ENCODE results near the gene NKAIN2.
"Not testable (repeated sequence)": the region's sequence is repeated elsewhere in the genome, so short reads cannot be mapped to it uniquely, and the experiment has no call there.

NKAIN2 gene

DNA sequence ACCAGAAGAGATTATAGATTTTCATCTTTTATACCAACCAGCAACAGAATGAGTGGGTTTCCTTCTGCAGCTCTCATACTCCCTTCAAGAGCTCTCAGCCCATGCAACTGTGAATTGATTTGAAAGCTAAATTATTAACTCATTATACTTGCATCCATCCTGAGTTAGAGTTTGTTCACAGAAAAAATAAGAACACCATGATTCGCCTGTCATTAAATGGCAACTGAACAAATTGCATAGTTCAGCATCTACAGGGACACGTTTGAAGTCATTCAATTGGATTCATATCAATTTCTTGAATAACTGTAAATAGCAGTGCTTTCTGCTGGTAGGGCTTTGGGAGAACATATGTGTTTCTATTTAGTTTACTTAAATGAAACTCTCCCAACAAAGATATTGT lies 65.7 kb downstream of the NKAIN2 start:
- DNase-seq: no peak
- in situ Hi-C loops (cut with MboI; ENCODE audit: low pct_unique_long_range_greater_than_20kb, low sequenced_read_pairs): no loop called here

DNA sequence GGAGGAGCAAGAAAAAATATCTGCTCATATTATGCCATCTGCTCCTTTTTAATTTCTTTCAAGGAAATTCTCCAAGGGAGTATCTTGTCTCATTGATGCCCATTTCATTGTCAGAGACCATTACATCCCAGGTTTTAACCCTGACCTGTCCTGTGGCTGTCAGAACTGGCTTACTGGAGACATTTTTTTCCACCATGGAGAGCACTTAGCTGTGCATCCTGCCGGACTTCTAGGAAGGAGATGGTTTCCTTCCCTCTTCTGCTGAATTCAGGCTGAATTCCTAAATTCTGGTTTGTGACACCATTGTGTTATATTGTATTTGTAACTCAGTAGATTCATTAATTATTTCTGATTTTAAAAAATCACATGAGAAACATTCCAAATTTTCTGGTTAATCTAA lies 70.3 kb downstream of the NKAIN2 start:
- no peak for DNase-seq
- in situ Hi-C loops (cut with MboI; ENCODE audit: low pct_unique_long_range_greater_than_20kb, low sequenced_read_pairs): no loop called here

DNA sequence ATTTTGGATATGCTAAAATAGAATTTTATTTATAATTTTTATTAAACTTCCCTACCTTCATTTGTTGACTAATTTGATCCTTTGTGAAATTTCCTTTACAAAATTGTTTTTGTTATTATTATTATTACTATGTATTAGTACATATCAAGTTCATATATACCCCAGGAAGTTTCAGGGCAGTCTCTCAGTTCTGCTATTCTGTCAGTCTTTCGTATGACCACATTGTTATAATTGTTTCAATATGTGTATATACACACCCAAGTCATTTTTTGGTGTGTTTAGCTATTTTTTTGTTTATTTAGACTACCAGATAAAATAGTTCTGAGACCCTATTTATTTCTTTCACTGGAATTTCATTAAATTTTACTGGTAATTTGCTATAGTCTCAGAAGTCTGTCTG lies 72.1 kb downstream of the NKAIN2 start:
- no peak for DNase-seq
- in situ Hi-C loops (cut with MboI; ENCODE audit: low pct_unique_long_range_greater_than_20kb, low sequenced_read_pairs): no loop called here

DNA sequence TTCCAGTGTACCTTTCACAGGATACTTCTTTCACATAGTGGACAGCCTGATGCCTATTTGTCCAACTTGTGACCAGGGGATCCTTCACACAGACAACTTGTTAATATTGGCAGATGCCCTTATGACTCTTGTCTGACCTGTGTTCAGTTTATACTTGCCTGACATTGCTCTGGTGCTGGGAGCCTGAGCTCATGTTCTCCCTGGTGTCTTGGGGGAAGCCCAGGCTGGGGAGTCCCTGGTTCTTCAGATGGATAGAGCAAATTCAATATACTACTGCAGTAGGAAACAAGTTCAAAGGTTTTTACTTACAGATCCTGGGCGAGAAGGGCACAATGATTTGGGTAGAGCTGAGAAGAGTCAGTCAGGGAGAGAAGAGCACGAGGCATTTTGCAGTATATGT lies 76.1 kb downstream of the NKAIN2 start:
- in situ Hi-C loops (cut with MboI; ENCODE audit: low pct_unique_long_range_greater_than_20kb, low sequenced_read_pairs): no loop called here
- DNase-seq: no peak

DNA sequence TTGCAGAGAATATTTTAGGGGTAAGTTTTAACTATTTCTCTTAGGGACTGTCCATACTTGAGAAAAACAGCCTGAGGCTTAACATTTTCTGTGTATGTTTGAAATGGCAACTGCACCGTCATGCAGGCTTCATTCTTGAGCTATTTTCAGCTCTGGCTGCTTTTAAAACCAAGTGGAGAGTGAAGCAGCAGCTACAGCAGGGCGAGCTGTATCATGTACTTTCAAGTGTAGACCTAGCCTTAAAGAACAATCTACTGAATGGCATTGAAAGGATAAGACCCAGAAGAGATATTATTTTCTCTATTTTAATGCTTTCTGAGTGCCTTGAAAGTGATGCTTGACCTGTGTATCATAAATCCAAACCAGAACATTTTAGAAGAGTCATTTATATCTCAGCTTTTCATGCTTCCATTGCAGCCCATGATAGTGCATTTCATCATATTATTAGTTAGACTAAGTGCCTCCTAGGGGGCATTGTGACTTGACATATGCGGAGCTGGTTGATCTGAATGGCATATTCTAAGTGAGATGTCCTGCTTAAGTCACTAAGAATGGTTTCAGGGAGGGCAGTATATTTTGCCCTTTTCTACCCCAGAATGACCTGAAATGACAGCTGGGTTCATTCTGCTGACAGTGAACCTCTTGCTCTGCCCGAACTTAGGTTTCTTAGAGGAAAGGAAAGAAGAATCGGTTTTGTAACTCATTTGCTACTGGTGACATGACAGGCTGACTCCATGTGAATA lies 85.3 kb downstream of the NKAIN2 start:
- DNase-seq: no peak
- in situ Hi-C loops (cut with MboI; ENCODE audit: low pct_unique_long_range_greater_than_20kb, low sequenced_read_pairs): no loop called here

DNA sequence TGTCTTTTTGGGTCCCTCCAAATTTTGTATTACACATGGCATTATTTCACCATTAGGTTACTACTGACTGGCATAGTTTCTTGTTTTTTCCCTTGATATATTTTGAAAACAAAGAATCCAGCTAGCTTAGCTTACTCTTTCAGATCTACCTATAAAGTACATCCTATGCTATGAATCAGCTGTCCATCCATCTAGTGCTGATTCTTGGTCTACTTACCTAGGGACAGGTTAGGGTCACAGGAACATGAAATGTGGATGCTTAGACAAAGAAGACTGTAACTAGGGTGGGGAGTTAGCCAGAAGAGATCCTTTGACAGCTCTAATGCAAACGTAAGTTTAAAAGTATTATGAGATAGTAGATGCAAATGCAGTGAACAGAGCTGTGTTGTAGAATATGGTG lies 91.7 kb downstream of the NKAIN2 start:
- in situ Hi-C loops (cut with MboI; ENCODE audit: low pct_unique_long_range_greater_than_20kb, low sequenced_read_pairs): no loop called here
- no peak for DNase-seq

DNA sequence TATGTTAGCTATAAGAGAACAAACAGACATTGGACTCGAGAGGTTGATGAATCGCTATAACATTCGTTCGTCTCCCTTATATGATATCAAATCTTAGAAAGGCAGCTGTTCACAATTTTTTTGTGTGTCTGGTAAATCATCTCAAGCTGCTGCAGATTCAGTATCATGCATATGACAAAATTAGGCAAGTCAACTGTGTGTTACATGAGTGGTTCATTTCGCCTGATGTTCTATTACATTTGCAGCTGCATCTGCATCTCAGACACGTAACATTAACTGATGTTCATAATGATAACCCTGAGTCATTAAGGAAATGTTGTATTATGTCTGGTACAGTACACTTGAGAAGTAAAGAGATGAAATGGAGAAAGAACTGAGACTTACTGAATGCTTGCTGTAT lies 92.1 kb downstream of the NKAIN2 start:
- DNase-seq: no peak
- in situ Hi-C loops (cut with MboI; ENCODE audit: low pct_unique_long_range_greater_than_20kb, low sequenced_read_pairs): no loop called here

DNA sequence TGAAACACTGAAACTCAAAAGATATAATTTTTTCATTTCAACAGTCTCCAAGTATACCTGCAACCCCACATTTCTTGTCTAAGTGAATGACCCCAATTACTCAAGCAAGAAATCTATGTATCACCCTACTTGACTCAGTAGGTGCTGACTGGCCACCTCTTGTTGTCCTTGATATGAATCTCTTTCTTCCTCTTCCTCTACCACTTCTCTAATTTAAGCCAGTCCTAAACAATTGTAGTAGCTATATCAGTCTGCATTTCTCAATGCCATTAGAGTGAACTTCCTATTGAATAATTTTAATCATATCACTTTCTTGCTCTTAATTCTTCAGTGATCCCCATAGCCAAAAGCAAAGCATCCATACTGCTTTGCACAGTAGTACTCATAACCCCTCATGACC lies 93.2 kb downstream of the NKAIN2 start:
- no peak for DNase-seq
- in situ Hi-C loops (cut with MboI; ENCODE audit: low pct_unique_long_range_greater_than_20kb, low sequenced_read_pairs): no loop called here

DNA sequence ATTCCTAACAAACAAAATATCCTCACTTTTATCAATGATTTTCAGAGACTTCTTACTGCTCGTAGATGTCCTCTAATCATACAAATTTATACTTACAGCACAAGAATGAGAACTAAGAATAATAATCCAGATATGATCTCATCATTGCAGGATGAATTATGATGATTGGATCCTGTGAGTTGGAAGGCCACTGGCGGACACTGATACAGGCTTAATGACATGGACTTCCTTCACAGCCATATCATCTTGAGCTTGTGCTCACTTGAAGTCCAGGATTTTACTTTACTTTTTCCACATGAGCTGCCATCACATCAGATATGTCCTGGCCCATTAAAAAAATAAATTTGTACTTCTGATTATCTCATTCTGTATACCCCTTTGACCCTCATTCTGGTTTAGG lies 94.3 kb downstream of the NKAIN2 start:
- in situ Hi-C loops (cut with MboI; ENCODE audit: low pct_unique_long_range_greater_than_20kb, low sequenced_read_pairs): no loop called here
- no peak for DNase-seq

DNA sequence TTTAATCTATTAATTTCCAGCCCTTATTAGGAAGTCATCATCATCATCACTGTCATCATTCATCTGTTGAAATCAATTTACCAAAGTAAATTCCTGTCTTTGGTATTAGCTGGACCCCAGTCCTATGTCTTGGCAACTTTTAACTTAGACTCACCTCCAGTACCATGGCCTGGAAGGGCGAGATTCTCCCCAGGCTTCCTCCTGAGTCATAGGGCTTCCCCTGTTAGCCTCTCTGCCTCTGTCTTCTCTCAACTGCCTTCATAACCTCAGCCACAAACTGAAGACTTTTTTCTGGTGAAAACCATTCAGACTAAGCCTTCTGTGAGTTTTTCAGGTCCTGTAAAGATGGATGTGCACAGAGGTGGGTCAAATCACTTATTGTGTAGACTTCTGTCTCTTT lies 95.0 kb downstream of the NKAIN2 start:
- in situ Hi-C loops (cut with MboI; ENCODE audit: low pct_unique_long_range_greater_than_20kb, low sequenced_read_pairs): no loop called here
- DNase-seq: no peak

DNA sequence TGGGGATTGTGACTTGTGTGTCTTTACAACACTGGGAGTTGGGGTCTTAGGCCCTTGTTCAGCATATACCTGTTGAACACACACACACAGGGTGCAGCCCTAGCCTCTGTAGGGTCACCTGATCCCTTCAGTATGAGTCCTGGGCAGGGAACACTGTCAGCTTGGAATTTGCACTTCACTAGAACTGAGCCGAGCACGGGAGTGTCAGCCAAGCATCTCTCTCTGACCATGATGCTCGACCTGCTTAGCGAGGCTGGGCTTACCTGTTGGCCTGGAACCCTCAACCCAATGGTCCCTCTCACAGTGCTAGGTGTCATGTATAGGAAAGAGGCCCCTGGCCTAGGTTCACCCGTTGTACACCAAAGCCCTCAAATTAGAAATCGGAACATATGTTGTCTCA lies 96.1 kb downstream of the NKAIN2 start:
- no peak for DNase-seq
- in situ Hi-C loops (cut with MboI; ENCODE audit: low pct_unique_long_range_greater_than_20kb, low sequenced_read_pairs): no loop called here

DNA sequence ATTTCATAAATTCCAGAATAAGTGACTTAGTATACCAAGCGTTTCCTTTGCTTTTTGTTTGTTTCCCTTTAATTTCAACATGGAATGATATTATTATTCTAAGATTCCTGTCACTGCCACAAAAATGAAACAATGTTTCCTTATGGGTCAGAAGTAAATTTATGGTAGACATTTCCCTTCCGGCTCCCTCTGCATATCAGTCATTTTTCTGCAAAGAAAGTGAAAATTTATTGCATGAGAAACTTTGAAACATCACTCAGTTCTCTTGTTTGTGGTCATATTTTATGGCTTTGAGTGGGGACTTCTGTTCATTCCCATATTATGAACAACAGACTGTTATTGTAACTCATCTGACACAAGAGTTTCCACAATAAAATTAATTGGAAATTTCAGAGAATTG lies 97.8 kb downstream of the NKAIN2 start:
- in situ Hi-C loops (cut with MboI; ENCODE audit: low pct_unique_long_range_greater_than_20kb, low sequenced_read_pairs): no loop called here
- DNase-seq: no peak

DNA sequence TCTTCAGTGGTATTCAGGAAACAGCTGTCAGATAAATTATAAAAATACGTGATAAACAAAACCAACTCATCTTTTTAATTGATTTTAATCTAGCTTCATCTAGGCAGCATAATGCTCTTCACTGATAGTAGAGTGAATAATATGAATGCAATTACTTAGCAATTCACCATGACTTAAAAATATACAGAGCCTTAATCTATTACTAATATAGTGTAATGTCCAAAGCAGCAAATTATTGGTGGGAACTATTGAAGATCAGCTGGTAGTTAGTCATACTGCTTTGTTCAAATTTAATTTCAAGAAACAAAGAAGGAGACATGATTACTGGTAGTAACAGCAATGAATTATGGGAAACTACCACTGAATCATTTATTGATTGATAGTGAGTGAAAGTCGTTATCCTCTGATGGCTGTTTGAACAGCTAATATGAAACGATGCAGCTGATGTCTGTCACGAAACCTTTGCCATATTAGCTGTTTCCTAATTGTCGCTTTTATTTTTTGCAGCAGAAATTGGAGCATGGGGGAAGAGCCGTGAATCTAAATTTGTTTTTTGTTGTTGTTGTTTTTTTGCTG lies 99.2 kb downstream of the NKAIN2 start:
- DNase-seq: no peak
- in situ Hi-C loops (cut with MboI; ENCODE audit: low pct_unique_long_range_greater_than_20kb, low sequenced_read_pairs): no loop called here

DNA sequence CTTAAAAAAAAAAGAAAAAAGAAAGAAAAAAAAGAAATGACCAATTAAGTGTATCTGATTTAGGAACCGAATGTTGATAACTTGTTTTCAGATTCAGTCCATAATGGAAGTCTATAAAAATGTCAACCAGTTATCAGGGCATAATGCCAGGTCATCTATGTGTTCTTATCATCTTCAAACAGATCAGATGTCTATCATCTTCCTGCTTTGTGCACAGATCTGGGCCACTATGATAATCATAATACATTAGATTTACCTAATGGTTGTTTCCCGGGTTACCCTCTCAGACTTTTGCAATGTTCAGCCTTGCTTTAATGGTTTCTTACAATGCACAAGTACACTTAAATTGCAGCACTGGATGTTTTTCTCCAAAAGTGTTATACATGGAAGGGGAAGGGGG lies 100.6 kb downstream of the NKAIN2 start:
- no peak for DNase-seq
- in situ Hi-C loops (cut with MboI; ENCODE audit: low pct_unique_long_range_greater_than_20kb, low sequenced_read_pairs): no loop called here

DNA sequence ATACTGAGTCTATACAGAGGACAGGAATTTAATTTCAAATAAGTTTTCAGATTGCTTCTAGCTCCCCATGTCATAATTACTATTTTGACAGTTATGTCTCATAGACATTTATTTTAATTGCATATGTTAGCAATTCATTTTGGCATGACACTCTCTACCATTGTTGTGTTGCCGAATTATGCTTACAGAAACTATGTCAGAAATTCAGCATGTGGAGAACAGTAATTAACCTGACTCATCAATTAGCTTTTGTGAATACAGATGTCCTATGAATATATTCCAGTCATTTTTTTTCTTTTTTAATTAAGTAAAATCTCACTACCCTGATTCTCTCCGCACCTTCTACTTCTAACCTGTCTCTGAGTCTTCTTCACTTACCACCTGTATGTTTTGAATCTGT lies 105.1 kb downstream of the NKAIN2 start:
- in situ Hi-C loops (cut with MboI; ENCODE audit: low pct_unique_long_range_greater_than_20kb, low sequenced_read_pairs): no loop called here
- no peak for DNase-seq

DNA sequence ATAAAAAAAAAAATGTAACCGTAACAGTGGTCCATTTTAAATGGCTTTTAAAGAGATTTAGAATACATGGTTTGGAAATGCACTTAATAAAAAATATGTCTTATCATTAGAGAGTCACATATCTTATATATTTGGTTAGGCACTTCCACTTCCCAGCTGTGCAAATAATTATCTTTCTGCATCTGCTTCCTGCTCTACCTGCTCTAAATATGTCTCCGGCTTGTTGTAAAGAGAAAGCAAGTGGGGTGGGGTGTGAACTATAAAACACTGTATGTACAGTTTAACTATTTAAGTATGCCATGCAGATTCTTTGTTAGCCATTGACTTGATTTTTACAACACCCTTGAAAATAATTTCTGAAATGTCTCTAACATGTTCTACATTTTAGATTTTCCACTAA lies 106.3 kb downstream of the NKAIN2 start:
- DNase-seq: no peak
- in situ Hi-C loops (cut with MboI; ENCODE audit: low pct_unique_long_range_greater_than_20kb, low sequenced_read_pairs): no loop called here

DNA sequence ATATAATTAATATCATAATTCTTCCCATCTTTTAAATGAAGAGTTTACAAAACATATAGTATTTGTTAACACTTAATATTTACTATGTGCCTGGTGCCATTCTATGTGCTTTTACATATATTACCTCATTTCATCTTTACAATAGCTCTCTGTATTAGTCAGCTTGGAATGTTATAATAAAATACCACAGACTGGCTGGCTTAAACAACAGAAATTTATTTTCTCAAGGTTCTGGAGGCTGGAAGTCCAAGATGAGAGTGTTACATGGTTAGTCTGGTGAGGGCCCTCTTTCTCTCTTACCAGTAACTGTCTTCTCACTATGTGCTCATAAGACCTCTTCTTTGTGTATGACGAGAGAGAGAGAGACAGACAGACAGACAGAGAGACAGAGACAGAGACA lies 110.2 kb downstream of the NKAIN2 start:
- DNase-seq: no peak
- in situ Hi-C loops (cut with MboI; ENCODE audit: low pct_unique_long_range_greater_than_20kb, low sequenced_read_pairs): no loop called here

DNA sequence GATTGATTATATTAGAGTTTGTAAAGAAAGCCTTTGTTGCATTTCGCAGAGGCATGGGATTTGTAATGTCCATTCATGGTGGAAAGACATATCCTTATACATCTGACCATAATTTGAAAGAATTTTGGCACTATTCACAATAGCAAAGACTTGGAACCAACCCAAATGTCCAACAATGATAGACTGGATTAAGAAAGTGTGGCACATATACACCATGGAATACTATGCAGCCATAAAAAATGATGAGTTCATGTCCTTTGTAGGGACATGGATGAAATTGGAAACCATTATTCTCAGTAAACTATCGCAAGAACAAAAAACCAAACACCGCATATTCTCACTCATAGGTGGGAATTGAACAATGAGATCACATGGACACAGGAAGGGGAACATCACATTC lies 119.7 kb downstream of the NKAIN2 start:
- in situ Hi-C loops (cut with MboI; ENCODE audit: low pct_unique_long_range_greater_than_20kb, low sequenced_read_pairs); DNase-seq: not testable (repeated sequence)

DNA sequence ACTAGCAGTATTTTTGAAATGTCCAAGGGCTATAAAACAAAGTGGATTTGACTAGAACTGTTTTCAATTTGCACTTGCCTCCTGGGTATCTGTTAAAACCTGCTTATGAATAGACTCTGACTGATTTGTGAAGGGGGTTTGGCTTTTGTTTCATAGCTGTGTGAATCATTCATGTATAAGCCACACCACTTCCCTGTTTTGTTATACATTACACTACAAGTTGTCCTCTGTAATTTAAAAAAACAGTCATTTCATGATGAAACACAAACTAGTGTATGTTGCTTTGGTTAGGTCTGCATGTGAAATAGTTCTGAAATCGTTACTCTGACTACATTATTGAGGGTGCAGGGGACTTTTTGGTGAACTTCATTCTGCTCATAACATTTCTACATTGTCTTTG lies 121.7 kb downstream of the NKAIN2 start:
- in situ Hi-C loops (cut with MboI; ENCODE audit: low pct_unique_long_range_greater_than_20kb, low sequenced_read_pairs): no loop called here
- no peak for DNase-seq

DNA sequence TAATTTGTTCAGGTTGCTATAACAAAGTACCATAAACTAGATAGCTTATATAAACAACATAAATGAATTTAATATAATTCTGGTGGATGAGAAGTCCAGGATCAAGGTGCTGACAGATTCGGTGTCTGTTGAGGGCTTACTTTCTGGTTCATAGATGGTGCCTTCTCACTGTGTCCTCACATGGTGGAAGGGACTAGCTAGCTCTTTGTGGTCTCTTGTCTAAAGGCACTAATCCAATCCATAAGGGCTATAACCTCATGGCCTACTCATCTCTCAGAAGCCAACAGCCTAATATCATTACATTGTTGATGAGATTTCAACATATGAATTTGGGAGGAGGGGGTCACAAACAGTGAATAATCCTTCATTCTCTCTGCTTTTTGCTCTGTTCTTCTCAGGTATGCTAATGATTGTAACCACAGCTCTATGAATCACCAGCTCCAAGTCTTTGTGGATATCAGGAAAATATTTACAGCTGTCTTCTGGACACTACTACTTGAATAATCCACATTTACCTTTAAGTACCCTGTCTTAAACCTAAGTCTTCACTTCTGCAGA lies 122.3 kb downstream of the NKAIN2 start:
- in situ Hi-C loops (cut with MboI; ENCODE audit: low pct_unique_long_range_greater_than_20kb, low sequenced_read_pairs): no loop called here
- no peak for DNase-seq

DNA sequence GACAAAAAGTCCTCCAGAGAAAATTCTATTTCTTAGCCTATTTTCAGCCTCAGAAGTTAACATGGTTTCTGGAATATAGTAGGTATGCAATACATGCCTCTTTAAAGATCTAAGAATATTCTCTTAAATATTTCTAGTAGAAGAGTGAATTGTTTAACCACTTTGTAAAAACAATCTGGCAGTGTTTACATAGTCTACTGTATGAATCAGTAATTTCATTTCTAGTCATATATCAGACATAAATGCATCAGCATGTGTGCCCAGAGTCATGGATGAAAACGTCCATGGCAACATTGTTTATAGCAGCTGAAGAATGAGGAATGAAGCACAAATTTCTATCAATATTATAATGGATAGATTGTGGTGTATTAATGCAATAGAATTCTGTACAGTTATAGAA lies 124.9 kb downstream of the NKAIN2 start:
- DNase-seq: no peak
- in situ Hi-C loops (cut with MboI; ENCODE audit: low pct_unique_long_range_greater_than_20kb, low sequenced_read_pairs): no loop called here
